NOMO-1 (cell line): Measurements from ENCODE around the gene TSPAN4.

ENCODE experiments used
- DNase-seq, 2 experiments: peaks; one replicate each; lab custom pipeline; 2025; ENCODE audit not compliant: unreplicated experiment in 2 of 2; lab: John Stamatoyannopoulos, UW

Gene TSPAN4

DNA sequence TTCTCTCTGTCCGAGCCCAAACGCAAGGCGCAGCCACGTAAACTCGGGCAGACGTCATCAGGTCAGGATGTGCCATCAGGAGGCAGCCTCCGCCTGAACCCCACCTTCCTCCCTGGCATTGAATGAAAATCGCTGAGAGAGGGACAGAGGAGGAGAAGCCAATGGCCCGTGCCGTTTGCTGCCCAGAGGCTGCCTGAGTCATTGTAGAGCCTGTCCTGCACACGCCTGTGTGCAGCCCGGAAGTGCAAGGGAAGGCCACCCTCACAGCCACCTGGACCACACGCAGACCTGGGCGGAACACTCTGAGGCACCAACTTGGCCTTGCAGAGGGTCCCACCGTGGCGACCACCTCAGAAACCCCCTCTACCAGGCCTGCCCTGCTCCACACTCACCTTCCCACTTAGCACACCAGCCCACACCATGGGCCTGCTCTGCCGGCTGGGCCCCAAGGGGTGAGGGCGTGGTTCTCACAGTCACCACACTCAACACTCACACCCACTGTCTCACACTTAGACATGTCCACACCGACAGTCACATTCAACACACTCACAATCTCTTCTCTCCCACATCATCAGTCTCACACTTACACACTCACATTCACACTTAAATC, 58.9 kb downstream of the TSPAN4 start:
- DNase-seq = no peak

DNA sequence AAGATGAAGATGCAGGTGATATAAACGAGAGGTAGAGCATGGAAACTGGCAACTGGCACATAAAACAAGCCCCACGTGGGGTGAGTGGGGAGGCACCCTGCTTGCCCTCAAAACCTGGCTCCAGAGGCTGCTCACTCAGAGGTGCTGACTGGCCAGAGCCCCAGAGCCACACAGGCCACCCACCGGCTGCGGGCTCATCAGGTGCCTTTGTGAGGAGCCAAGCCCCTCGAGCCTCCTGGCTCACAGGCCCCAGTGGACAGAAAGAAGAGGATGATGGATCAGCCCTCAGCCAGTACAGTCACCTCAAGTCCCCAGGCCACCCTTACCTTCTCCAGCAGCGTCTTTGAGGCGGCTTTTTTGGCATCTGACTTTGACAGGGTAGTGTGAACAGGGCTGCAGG, 61.7 kb downstream of the TSPAN4 start:
- no peak for DNase-seq

DNA sequence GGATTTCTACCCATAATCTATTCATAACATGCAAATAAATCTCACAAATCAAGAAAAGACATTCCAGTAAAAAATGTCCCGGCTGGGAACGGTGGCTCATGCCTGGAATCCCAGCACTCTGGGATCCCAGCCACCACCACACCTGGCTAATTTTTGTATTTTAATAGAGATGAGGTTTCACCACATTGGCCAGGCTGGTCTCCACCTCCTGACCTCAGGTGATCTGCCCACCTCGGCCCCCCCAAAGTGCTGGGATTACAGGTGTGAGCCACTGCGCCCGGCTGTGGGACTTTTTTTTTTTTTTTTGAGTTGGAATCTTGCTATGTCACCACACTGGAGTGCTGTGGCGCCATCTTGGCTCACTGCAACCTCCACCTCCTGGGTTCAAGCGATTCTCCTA, 63.3 kb downstream of the TSPAN4 start:
- DNase-seq = no peak

DNA sequence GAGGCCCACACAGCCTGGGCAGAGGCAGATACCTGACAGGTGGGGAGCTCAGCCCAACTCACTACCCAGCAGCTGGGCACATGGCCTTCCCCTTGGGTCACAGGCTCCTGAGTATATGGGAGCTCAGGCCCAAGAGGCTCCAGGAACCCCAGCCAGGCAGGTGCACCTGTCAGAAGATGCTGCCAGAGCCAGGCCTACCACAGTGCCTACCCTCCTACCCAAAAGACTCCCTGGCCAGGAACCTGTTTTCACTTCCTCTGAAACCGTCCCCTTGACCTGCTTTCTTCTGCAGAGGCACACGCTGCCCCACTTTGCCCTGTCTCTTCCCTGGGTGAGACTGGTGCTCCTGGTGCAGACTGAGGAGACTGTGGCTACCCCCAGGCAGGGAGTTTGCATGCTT, 65.0 kb downstream of the TSPAN4 start:
- no peak for DNase-seq

DNA sequence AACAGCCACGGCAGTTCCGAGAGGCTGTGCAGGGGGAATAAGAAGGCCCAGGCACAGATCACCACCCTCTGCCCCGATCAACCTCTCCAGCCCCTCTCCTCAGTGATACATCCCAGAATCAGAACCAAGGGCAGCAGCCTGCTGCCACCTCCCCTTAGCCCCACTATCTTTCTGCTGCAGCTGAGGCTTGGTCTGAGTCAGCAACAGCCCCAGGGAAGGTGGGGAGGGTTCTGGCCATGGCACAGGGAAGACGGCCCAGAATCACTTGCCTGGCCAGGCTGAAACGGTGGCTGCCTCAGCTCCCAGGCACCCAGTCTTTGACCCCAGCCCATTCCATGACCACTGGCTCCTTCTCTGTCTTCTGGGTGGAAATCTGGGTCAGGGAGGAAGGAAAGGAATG, 65.6 kb downstream of the TSPAN4 start:
- DNase-seq = no peak

DNA sequence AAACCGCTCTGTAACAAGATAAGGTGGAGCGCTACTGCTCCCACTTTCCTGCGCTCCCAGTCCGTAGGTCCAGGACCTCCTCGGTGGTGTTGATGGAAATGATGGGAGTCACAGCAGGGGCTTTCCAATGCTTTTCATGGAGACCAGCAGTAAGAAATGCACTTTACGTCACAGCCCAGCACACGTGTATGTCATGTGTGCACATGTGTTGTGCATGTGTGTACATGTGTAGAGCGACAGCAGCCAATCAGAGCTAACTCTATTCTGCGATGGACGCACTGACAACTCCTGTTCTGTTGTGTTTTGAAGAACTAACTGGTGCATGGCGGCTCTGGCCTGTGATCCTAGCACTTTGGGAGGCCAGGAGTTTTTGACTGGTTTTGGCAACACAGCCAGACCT, 66.8 kb downstream of the TSPAN4 start:
- no peak for DNase-seq

DNA sequence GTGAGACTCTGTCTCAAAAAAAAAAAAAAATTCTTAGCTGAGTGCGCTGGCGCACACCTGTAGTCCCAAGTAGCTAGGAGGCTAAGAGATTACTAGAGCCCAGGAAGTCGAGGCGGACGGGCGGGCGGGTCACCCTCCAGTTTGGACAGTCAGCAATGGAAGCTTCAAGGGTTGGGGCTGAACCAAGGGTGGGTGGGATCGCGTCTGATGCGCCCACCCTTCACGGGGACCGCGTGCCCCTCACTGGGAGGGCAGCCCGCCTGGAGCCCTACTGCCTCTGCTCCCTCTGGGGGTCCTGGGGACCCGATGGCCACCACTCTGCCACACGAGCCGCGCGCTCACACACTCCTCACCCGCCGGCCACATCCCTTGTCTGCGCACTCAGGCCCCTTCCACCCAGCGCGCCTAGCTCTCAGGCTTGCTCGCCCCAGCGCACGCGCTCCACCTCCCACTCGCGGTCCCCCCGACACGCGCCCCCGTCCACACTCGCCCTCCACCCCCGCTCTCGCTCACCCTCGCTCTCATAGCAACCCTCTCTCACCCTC, 67.5 kb downstream of the TSPAN4 start:
- peak; percentile 34 to 42 for DNase-seq

DNA sequence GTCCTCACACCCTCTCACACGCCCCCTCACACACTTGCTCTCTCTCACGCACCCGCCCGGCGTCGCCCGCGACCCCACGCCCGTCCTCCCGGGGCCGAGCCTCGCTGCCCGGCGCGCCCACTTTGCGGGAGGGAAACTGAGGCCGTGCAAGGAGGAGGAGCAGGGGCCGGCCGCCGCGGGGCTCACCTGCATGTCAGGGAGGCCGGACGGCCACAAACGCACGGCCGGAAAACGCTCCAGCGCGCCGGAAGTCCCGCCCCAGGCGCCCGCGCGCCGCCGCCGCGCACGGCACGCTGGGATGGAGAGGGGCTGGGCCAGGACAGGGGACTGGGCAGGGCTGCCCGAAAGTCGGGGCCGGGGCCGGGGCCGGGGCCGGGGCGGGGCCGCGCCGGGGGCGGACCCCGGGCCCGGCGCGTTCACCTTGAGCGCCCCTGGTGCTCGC, 68.0 kb downstream of the TSPAN4 start, which contains the start of gene CHID1:
CHID1 (minus strand) TSS at position 222 of the 442 bp plus-strand sequence. CDS start 5,994 bp downstream, outside the sequence.
- DNase-seq = peak; percentile 73 to 94

DNA sequence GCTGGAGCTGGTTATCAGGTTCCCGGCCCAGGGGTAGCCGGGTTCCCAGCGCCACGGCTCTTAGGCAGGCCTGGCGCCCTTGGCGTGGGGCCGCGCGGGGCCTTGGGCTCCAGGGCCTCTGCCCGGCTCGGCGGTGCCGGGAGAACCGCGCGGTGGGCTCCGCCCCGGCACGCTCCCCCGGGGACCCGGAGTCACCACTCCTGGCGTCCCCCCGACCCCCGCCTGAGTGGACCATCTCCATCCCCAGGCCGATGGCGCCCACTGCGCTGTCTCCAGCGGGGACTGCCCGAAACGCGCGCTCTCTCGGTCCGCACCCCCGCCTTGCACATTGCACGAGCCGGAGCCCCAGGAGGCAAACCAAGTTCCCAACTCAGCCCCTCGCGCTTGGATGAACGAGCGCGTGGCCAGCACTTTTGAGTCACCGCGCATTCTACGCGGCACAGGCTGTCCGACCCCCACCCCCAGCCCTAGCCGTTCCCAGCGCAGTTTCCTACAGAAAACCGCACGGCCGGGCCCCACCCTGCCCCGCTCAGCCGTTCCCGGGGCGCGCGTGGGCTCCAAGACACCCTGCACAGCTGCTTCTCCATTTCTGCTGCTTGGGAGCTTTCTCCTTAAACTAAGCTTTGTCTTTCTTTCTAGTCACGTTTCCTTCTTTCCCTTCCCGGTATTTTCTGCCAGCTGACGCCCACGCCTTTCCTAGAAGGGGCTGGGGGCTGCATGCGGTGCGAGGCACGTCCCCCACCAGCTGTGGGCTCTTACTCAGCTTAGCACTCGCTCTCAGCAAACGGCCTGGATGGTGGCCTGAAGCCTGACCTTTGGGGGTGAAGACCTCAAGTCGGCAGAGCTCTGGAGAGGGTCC, 68.6 kb downstream of the TSPAN4 start:
- DNase-seq = peak; percentile 34 to 50

DNA sequence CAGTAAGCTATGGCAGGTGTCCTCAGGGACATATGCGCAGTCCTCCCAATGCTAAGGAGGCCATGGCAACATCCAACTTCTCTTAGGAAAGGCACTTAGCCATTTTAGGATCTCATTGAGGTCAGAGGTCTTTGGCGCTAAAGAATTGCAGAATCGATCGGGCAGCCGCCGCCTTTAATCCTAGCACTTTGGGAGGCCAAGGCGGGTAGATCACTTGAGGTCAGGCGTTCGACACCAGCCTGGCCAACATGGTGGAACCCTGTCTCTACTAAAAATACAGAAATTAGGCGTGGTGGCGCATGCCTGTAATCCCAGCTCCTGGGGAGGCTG, 69.2 kb downstream of the TSPAN4 start:
- DNase-seq = no peak

DNA sequence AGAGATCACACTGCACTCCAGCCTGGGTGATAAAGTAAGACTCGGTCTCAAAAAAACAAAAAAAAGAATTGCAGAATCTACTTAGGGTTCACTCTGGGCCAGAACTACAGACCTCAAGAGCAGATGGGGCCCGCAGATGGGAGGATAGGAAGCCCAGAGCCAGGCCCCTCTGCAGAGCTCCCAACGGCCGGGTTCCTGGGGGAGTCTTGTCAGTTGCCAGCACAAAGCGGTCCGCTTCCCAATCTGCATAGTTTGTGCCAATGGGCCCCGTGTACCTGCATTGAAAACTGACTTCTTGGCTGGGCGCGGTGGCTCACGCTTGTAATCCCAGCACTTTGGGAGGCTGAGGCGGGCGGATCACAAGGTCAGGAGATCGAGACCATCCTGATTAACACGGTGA, 69.6 kb downstream of the TSPAN4 start:
- DNase-seq = no peak

DNA sequence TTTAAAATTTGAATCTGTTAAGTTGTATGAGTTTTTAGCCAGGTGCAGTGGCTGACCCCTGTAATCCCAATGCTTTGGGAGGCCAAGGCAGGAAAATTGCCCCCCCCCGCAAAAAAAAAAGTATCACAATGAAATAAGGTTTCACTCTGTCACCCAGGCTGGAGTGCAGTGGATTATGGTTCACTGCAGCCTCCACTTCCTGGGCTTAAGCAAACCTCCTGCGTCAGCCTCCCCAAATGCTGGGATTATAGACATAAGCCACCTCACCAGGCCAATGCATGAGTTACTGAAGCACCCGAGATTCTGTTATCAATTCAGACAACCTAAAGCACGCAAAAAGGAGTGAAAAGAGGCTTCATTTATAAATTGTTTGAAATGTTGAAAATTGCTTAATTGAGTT, 70.4 kb downstream of the TSPAN4 start:
- DNase-seq = no peak

DNA sequence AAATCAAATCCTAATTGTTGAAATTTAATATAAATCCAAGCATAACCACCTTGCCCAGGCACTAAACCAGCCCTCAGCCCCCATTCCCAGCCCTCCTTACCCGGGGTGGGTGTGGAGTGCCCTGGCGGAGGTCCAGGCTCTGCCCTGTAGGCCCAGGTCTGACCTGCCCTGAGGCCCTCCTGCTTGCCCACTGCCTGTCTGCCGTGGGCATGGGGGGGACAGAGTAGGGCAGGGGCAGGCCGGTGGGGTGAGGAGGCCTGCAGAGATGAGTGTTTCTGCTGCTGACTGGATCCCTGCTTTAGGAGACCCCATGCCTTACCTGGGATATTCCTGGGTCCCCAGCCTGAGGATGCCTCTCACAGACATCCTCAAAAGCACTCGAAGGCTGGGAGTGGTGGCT, 71.6 kb downstream of the TSPAN4 start:
- DNase-seq = no peak

DNA sequence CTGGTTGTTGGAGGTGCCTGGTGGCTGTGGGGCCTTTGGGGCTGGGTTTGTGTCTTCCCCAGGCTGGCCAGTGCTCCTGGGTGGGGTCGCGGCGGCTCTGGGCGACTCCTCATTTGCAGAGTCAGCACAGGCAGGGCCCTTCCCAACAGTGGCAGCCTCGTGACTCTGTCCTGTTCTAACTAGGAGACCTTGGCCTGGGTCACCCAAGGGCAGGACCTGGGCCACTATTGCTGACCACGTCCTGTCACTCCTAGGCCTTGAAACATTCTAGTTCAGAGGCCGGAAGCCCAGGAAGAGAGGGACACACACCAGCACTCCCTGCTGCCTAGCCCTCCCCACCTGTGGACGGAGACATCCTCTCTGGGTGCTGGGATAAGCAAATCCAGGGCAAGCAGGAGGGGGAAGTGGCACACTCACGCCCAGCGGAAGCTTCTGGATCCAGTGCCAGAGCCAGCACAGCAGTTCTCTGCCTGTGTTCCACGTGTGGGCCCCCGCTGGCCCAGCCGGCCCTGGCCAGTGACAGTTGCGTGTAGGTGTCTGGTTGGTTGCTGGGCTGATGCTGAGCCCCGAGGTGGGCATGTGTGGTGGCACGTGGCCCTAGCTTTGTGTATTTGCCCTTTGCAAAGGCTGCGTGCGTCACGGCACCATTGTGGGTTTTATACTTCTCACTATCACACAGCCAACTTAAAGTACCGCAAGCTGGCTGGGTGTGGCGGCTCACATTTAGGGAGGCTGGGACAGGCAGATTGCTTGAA, 72.3 kb downstream of the TSPAN4 start:
- no peak for DNase-seq
